HG03558 (cell line): ENCODE results near the gene MR1.

Source experiments
- ATAC-seq: cut with Tn5 transposase; IDR thresholded peaks from one replicate; pipeline ENCODE4 v1.9.1; 2021; ENCODE audit warnings: moderate number of reproducible peaks; ENCODE audit not compliant: unreplicated experiment; ENCODE audit errors: extremely low read depth

Gene MR1

GRCh38 chr1:181061891-181062835, 28.4 kb downstream of the MR1 start:
- ATAC-seq = peak; percentile 58

- peak; percentile 65 for ATAC-seq
These were observed 29.1 kb downstream of the MR1 start for GRCh38 chr1:181062836-181063428.

DNA sequence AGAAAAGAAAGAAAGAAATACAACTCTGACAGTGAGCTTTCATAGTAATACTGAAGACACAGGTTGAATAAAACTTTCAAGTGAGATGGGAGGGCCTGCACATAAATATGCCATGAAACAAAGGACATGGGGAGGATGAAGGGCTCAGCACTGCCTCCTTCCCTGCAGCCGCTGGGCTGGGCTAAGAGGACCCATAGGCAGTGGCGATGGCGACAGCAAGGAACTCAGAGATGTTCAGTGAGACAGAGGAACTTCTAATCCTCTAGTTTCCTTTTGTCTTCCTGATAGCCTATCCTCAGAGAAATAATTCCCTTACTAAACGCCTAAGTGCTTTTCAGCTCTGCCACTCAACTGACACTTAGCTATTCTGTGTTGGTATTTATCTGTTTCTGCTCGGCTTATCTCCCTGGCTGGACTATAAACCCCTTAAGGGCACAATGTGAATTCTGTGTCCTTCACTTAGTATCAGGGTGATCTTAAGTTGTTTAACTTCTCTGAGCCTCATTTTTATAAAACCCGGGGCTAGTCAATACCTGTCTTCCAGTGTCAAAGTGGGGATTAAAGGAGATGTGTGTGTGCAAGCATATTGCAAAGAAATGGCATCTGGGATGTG, 30.3 kb downstream of the MR1 start:
- no peak for ATAC-seq

GRCh38 chr1:181064702-181065101, 30.9 kb downstream of the MR1 start:
- ATAC-seq = no peak

DNA sequence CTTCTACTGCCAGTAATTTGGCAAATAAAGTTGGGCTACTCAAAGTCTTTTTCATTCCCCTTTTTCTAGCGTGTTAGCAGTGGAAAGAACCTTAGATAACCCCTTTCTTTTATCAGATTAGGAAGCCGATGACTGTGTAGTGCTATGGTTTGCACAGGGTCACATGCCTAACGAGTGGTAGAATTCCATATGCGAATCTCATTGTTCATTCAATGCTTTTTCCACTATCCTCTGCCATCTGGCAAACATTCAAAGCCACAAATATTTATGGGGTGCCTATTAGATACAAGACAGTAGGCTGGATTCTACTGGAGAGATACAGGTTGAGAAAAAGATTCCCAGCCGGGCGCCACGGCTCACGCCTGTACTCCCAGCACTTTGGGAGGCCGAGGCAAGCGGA, 39.9 kb downstream of the MR1 start:
- no peak for ATAC-seq

- no peak for ATAC-seq
These were observed 42.1 kb downstream of the MR1 start for GRCh38 chr1:181075766-181076350.

- ATAC-seq = no peak
These were observed 43.1 kb downstream of the MR1 start for GRCh38 chr1:181076852-181077251.

GRCh38 chr1:181077576-181078242, 43.9 kb downstream of the MR1 start:
- no peak for ATAC-seq

DNA sequence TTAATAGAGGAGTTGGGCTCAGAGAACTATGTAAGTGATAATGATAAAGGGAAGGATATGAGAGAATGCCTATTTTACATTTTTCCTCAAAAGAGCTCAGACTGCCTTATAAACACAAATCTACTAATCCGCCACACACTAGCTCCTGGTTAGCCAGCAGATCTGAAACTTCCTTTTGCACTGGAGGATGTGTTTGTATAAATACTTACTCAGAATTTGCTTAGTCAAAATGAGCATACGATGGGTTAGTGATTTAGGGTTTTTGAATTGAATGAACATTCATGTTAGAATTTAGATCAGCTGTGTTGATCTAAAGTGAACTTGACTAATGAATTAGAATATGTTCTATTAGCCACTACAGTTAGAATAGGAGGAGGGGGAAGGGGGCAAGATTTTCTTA, 45.6 kb downstream of the MR1 start:
- ATAC-seq = no peak

DNA sequence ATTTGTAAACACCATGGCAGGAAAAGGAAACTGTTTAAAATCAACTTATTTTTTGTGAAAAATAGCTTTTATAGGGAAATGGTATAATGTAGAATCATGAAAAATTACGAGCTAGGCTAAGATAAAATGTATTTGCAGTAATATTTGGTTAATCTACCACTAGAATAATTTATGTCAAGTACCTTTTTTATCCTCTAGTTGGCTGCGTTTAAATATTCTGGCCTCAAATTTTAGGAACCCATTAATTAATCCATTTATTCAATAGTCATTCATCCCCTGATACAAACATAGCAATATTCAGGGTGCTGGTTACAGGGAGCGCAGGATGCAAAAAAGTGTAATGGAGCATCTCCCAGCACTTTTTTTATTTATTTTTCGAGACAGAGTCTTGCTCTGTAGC, 46.1 kb downstream of the MR1 start:
- ATAC-seq = no peak

- ATAC-seq = no peak
These were observed 46.8 kb downstream of the MR1 start for GRCh38 chr1:181080556-181080955.

GRCh38 chr1:181081395-181081794, 47.6 kb downstream of the MR1 start:
- ATAC-seq = no peak

GRCh38 chr1:181083842-181084605, 50.2 kb downstream of the MR1 start:
- ATAC-seq = no peak

GRCh38 chr1:181084606-181084969, 50.8 kb downstream of the MR1 start:
- ATAC-seq = no peak

DNA sequence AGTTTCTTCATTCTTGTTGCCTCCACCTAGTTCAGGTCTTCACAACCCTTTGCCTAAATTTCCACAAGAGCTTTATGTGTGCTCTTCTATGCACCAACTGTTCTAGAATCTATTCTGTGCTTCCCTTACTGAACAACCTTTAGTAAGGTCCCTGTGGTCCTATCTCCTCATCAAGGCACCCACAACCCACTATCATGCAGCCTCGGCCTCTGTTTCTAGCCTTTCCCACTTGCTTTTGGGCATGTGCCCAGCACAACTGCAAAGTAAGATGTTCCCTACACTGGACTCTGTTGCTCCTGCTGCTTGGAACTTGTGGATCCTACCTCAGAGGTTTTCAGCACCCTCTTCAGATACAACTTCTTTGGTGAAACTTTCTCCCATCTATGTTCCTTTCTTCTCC, 52.3 kb downstream of the MR1 start:
- no peak for ATAC-seq

GRCh38 chr1:181086926-181087325, 53.1 kb downstream of the MR1 start:
- ATAC-seq = no peak

DNA sequence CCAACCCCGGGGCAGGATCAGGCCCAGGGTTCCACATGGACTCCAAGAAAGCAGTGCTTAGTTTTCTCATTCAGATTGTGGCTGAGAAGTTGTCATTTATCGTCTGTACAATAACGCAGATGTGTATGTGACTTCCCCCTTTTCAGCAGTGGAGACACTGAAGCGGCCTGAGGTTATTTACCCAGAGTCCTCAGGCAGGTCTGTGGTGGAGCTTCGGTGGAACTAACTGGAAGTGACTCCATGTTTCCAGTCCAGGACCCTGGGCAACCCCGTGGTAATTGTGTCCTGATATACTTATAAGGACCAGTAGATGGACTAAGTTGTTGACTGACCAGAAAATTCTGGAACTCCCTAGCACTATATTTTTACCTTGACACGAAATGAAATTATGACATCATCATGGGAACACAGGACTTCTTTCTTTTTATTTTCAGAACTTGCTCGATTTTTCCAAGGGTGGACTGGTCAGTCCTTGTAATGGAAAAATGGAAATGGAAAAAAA, 53.7 kb downstream of the MR1 start:
- no peak for ATAC-seq

GRCh38 chr1:181088079-181089016, 54.6 kb downstream of the MR1 start, which contains the start of gene IER5:
TSS of gene IER5 (plus strand) at chr1:181088700. CDS start at chr1:181088903, 203 bp downstream.
- peak; percentile 38 for ATAC-seq
